MCF 10A (cell line): ENCODE results near the gene EEF1AKMT3. TPM values are rescaled to one million over a fixed set of nuclear protein-coding genes. Genes with fewer than 3 reads are reported as not detected.

Experiments
- BruUV-seq: library from RNA; stranded (reverse); fragments of 400-500 nt; replicated peaks from 2 replicates; lab custom pipeline; 2021; lab: Mats Ljungman, UMichigan
- CTCF ChIA-PET: fragments of 300-600 bp; sonication (Branson Sonifier 250); formaldehyde crosslinking; extraction: SDS; loops from one replicate; lab custom pipeline; 2021; ENCODE audit warnings: antibody characterized with exemption, inconsistent platforms; lab: Yijun Ruan, JAX
- POLR2A ChIA-PET: fragments of 300-600, 350-650 bp; sonication (Branson Sonifier 250); formaldehyde crosslinking; extraction: SDS; loops from one replicate; lab custom pipeline; 2020; ENCODE audit warnings: antibody characterized with exemption, inconsistent platforms; lab: Yijun Ruan, JAX
- DNase-seq: peaks from one replicate; pipeline ENCODE4 v3.0.0-alpha.2; 2018; ENCODE audit not compliant: unreplicated experiment
- H3K27ac Mint-ChIP-seq: one replicate; pipeline ENCODE4 v1.8.0; 2022; ENCODE audit warnings: mild to moderate bottlenecking, low read depth, mixed read lengths; ENCODE audit not compliant: unreplicated experiment
- H3K27me3 Mint-ChIP-seq: one replicate; pipeline ENCODE4 v1.8.0; 2022; ENCODE audit warnings: mixed read lengths; ENCODE audit not compliant: insufficient read depth, unreplicated experiment
- H3K36me3 Mint-ChIP-seq: one replicate; pipeline ENCODE4 v1.8.0; 2022; ENCODE audit warnings: mild to moderate bottlenecking, moderate library complexity, mixed read lengths; ENCODE audit not compliant: insufficient read depth, unreplicated experiment
- H3K4me1 Mint-ChIP-seq: one replicate; pipeline ENCODE4 v1.8.0; 2022; ENCODE audit warnings: mixed read lengths; ENCODE audit not compliant: insufficient read depth, unreplicated experiment
- H3K4me3 Mint-ChIP-seq: one replicate; pipeline ENCODE4 v1.8.0; 2022; ENCODE audit warnings: mild to moderate bottlenecking, moderate library complexity, mixed read lengths; ENCODE audit not compliant: unreplicated experiment
- H3K9me3 Mint-ChIP-seq: one replicate; pipeline ENCODE4 v1.8.0; 2022; ENCODE audit warnings: mixed read lengths; ENCODE audit not compliant: unreplicated experiment
- intact Hi-C: fragments of 100-400 bp; cut with micrococcal nuclease; formaldehyde crosslinking; loops from 2 replicates; pipeline ENCODE4 v1.14.1; 2022
- total RNA-seq: library from RNA; stranded (reverse); gene quantifications from 2 replicates; pipeline ENCODE4 v1.2.3, GENCODE V29; 2022
- TF ChIP-seq, protein P1 (sequence below): fragments of 200-600 bp; IDR thresholded peaks from one replicate; pipeline ENCODE4 v1.8.0; 2022; ENCODE audit warnings: antibody characterized with exemption, mild to moderate bottlenecking; ENCODE audit not compliant: unreplicated experiment

The EEF1AKMT3 gene
- total RNA-seq, 1 experiment from 2014 or later = 8.1 TPM

DNA sequence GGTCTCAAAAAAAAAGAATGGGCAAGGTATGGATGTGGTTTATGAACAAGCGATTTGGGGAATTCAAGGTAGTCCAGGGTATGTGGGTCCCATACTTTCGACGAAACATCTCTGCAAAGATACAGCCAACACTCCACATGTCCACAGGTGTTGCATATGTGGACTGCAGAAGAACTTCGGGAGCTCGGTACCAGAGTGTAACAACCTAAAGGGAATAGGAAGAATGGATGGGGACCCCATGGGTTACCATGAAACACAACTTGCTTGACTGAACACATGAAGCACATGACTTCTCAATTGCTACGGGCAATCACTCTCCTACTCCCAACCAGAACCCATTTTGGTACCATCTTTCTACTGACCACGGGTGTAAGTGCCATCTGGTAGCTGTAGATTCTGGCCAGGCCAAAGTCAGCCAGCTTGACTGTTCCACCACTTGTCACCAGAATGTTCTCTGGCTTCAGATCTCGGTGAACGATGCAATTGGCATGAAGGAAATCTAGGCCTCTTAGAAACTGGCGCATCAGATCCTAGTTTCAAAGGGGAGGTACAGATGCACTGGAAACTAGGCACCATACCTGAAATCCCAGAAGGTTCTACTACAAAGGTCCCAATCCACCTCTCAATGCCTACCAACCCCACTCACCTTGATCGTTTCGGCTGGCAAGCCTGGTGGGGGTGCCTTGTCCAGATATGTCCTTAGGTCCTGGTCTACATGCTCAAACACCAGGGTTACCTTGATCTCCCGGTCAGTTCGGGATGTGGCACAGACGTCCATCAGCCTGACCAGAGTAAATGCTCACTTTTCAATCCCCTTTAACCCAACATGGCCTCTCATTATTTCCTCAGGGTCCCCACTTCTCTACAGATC lies 21.6 kb upstream of the EEF1AKMT3 start:
- TF ChIP-seq, protein P1, sequence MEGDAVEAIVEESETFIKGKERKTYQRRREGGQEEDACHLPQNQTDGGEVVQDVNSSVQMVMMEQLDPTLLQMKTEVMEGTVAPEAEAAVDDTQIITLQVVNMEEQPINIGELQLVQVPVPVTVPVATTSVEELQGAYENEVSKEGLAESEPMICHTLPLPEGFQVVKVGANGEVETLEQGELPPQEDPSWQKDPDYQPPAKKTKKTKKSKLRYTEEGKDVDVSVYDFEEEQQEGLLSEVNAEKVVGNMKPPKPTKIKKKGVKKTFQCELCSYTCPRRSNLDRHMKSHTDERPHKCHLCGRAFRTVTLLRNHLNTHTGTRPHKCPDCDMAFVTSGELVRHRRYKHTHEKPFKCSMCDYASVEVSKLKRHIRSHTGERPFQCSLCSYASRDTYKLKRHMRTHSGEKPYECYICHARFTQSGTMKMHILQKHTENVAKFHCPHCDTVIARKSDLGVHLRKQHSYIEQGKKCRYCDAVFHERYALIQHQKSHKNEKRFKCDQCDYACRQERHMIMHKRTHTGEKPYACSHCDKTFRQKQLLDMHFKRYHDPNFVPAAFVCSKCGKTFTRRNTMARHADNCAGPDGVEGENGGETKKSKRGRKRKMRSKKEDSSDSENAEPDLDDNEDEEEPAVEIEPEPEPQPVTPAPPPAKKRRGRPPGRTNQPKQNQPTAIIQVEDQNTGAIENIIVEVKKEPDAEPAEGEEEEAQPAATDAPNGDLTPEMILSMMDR = no peak
- intact Hi-C loops = no loop called here
- POLR2A ChIA-PET = interaction anchor here (0.5 to 1.9 kb wide), 4 partner anchors 16 to 197 kb away, joined by 4 to 13 read pairs (median 4); partner anchors contain the start of genes CYP27B1, EEF1AKMT3 and METTL1
- Mint-ChIP-seq H3K4me1 (peaks cover 42% of the 10 kb centered on the region), H3K4me3 (peak overlapping the region; percentile 92), H3K27ac (peak overlapping the region; percentile 93), H3K9me3 (no peaks in the 10 kb centered on the region), H3K27me3 (no peaks in the 10 kb centered on the region), H3K36me3 (peaks cover 56% of the 10 kb centered on the region)
- no peak for DNase-seq
- CTCF ChIA-PET = interaction anchor here (0.6 to 3.1 kb wide), 7 partner anchors 9 to 154 kb away, joined by 3 to 11 read pairs (median 3); no protein-coding TSS in a partner anchor
- no TSS peak for BruUV-seq

DNA sequence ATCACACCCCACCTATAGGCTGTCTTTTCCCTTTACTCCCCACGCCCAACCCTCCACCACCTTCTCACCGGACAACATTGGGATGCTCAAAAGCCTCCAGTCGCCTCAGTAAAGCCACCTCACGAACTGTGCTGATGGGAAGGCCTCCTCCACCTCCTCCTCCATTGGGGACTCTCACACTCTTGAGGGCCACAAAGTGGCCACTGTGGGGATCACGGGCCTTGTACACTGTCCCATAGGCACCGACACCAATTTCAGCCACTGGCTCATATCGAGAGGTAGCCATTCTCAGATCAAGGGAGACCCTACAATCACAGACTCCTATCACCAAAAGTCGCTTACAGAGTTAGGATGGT lies 21.0 kb upstream of the EEF1AKMT3 start:
- BruUV-seq = no TSS peak
- POLR2A ChIA-PET = interaction anchor here (0.9 to 1.2 kb wide), 3 partner anchors 13 to 21 kb away, joined by 4 to 12 read pairs (median 9); partner anchors contain the start of genes CYP27B1, EEF1AKMT3 and METTL1
- peaks cover 52% of the 10 kb centered on the region for H3K36me3 Mint-ChIP-seq

DNA sequence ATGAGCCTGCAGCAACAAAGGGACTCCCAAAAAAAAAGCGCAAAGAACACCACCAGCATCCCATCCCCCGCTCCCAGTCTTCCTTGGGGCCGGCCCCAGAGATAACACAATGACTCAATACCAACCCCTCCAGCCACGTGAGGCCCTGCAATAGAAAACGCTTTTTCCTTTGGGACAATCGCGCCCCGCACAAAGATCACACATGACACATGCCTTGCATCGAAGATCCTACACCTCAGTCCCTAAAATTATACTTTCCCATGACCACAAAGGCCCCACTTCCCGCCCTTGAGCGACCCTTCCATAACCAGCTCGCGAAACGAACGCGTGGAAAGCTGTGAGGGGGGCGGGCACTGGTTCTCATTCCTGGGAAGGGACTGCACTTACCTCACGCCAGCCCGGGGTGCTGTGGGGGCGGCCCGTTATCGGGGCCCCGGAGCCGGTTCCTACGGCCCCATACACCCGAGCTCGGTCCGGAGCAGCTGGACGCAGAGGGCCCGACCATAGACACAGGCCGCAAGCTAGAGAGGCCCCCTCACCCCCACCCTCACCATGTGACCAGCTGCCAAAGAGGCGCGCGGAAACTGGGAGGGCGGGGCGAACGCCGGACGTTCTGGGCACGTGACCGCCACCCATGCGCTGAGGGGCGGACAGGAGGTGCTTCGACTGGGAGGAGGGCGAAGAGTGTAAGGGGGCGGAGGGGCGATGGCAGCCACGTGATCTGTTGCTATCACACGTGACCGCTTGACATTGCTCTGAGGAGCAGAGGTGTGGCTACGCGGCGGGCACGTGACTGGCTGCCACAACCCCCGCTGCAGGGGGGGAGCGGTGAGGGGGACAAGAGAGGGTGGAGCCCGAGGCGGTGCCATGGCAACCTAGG lies 20.4 kb upstream of the EEF1AKMT3 start, which contains the start of gene CDK4:
CDK4 (minus strand) TSS at position 523 of the 880 bp plus-strand sequence. CDS start 593 bp downstream, outside the sequence.
- Mint-ChIP-seq H3K4me1 (peaks cover 40% of the 10 kb centered on the region), H3K4me3 (peak within 1 kb of the TSS; percentile 92), H3K9me3 (no peaks in the 10 kb centered on the region), H3K27ac (peak within 1 kb of the TSS; percentile 93), H3K36me3 (peaks cover 51% of the 10 kb centered on the region), H3K27me3 (no peaks in the 10 kb centered on the region)
- intact Hi-C loops = no loop called here
- POLR2A ChIA-PET = interaction anchor here (0.6 to 1.2 kb wide), 10 partner anchors 8 to 262 kb away, joined by 3 to 12 read pairs (median 4); partner anchors contain the start of genes CYP27B1, DDIT3, EEF1AKMT3 and METTL1
- peak; percentile 99 for DNase-seq
- BruUV-seq = TSS peak; percentile 73
- TF ChIP-seq, protein P1 = no peak
- CTCF ChIA-PET = interaction anchor here (0.6 to 1.2 kb wide), 4 partner anchors 8 to 564 kb away, joined by 3 to 5 read pairs (median 4); no protein-coding TSS in a partner anchor

More for the DNA sequence above, 21.0 kb upstream of the EEF1AKMT3 start:
- TF ChIP-seq, protein P1 = no peak
- intact Hi-C loops = no loop called here
- H3K9me3 Mint-ChIP-seq = no peaks in the 10 kb centered on the region
- CTCF ChIA-PET = interaction anchor here (0.6 to 3.1 kb wide), 5 partner anchors 10 to 25 kb away, joined by 3 to 11 read pairs (median 3); no protein-coding TSS in a partner anchor
- peak overlapping the region; percentile 93 for H3K27ac Mint-ChIP-seq
- DNase-seq = no peak
- peaks cover 38% of the 10 kb centered on the region for H3K4me1 Mint-ChIP-seq
- peak overlapping the region; percentile 92 for H3K4me3 Mint-ChIP-seq
- no peaks in the 10 kb centered on the region for H3K27me3 Mint-ChIP-seq
